Activated CD8-positive, alpha-beta T cell treated with anti-CD3 and anti-CD28 coated beads for 36 hours (primary cell): ENCODE results near the gene EFHD1. TPM values are rescaled to one million over a fixed set of nuclear protein-coding genes. Genes with fewer than 3 reads are reported as not detected.
"Not testable (repeated sequence)": the region's sequence is repeated elsewhere in the genome, so short reads cannot be mapped to it uniquely, and the experiment has no call there.

Source experiments
- ATAC-seq: fragments of 200-7000 bp; cut with Tn5 transposase; one replicate; pipeline ENCODE4 v1.10.0; 2021; ENCODE audit warnings: mild to moderate bottlenecking, moderate library complexity
- CTCF ChIA-PET: fragments of 350-600 bp; sonication (Branson Sonifier 250); formaldehyde crosslinking; loops from one replicate; lab custom pipeline; 2021; ENCODE audit warnings: antibody characterized with exemption; lab: Charles Lee
- POLR2A ChIA-PET: fragments of 350-600 bp; sonication (Branson Sonifier 250); formaldehyde crosslinking; loops from one replicate; lab custom pipeline; 2021; ENCODE audit warnings: antibody characterized with exemption; lab: Charles Lee
- DNase-seq: peaks from one replicate; pipeline ENCODE4 v3.0.0-alpha.2; 2020
- H3K27ac Mint-ChIP-seq: one replicate; pipeline ENCODE4 v1.8.0; 2021; ENCODE audit warnings: mild to moderate bottlenecking, mixed read lengths
- H3K27me3 Mint-ChIP-seq: one replicate; pipeline ENCODE4 v1.8.0; 2021; ENCODE audit warnings: mixed read lengths
- H3K36me3 Mint-ChIP-seq: one replicate; pipeline ENCODE4 v1.8.0; 2021; ENCODE audit warnings: low read depth, mixed read lengths
- H3K4me1 Mint-ChIP-seq: one replicate; pipeline ENCODE4 v1.8.0; 2021; ENCODE audit warnings: low read depth, mixed read lengths
- H3K4me3 Mint-ChIP-seq: one replicate; pipeline ENCODE4 v1.8.0; 2021; ENCODE audit warnings: mild to moderate bottlenecking, moderate library complexity, mixed read lengths
- H3K9me3 Mint-ChIP-seq: one replicate; pipeline ENCODE4 v1.8.0; 2021; ENCODE audit warnings: mixed read lengths
- CTCF ChIP-seq: fragments of 200-600 bp; IDR thresholded peaks from one replicate; pipeline ENCODE4 v1.8.0; 2022; ENCODE audit warnings: antibody characterized with exemption, mild to moderate bottlenecking
- intact Hi-C: fragments of 100-400 bp; cut with micrococcal nuclease; formaldehyde crosslinking; loops from one replicate; pipeline ENCODE4 v1.10.0; 2022
- total RNA-seq, 2 experiments: library from RNA; stranded (reverse); gene quantifications; one replicate each; pipeline ENCODE4 v1.2.3, GENCODE V29; 2021

EFHD1 gene
- total RNA-seq, 2 experiments from 2014 or later = 0.70 to 1.2 TPM

DNA sequence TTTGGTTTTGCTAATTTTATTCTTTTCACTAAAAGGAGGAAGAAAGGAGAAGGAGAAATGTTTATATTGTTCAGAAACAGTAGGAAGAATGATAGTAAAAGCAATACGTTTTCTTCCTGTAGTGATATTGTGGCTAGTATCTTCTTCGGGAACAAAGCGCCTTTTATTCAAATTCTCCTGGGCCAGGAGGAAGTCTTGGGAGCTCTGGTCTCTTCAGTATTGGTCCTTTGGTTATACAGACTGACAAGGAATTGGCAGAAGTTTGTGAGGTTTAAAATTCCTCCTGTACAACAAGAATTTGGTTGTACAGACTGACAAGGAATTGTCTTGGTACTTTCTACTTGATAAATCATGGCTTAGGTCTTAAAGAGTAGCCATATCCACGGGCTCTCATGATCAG is 73.7 kb downstream of the EFHD1 start:
- peaks cover 38% of the 10 kb centered on the region for H3K36me3 Mint-ChIP-seq
- ChIA-PET POLR2A (no interaction called here), CTCF (no interaction called here)
- intact Hi-C loops = no loop called here
- no peak for TF ChIP-seq CTCF
- ATAC-seq (no peak), DNase-seq (no peak)
- H3K4me1 Mint-ChIP-seq = peaks cover 14% of the 10 kb centered on the region
- no peak overlapping the region for H3K27ac Mint-ChIP-seq
- no peak overlapping the region for H3K4me3 Mint-ChIP-seq
- no peaks in the 10 kb centered on the region for H3K27me3 Mint-ChIP-seq
- H3K9me3 Mint-ChIP-seq = no peaks in the 10 kb centered on the region

GRCh38 chr2:232713505-232713904 is 80.1 kb downstream of the EFHD1 start:
- no peak for ATAC-seq
- Mint-ChIP-seq H3K27me3 (no peaks in the 10 kb centered on the region), H3K27ac (no peak overlapping the region), H3K36me3 (peaks cover 34% of the 10 kb centered on the region), H3K9me3 (peaks cover 4% of the 10 kb centered on the region), H3K4me1 (peaks cover 24% of the 10 kb centered on the region), H3K4me3 (no peak overlapping the region)
- intact Hi-C loops = no loop called here
- ChIA-PET CTCF (no interaction called here), POLR2A (no interaction called here)
- DNase-seq = no peak
- no peak for TF ChIP-seq CTCF

DNA sequence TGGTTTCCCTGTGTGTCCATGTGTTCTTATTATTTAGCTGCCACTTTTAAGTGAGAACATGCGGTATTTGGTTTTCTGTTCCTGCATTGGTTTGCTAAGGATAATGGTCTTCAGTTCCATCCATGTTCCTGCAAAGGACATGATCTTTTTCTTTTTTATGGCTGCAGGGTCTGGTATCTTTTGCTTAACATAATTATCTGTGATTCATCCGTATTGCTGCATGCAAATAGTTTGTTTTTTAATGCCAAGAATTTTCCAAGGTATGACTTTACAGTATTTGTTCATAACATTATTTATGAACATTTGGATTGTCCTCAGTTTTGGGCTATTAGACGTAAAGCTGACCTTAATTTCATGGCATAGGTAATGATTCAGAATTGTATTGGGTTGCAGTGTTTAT is 81.6 kb downstream of the EFHD1 start:
- H3K4me1 Mint-ChIP-seq = peaks cover 32% of the 10 kb centered on the region
- intact Hi-C loops = no loop called here
- ATAC-seq (no peak), DNase-seq (no peak)
- ChIA-PET POLR2A (interaction anchor here (0.6 kb wide), 1 partner anchor 100 kb away, joined by 3 read pairs; no protein-coding TSS in a partner anchor), CTCF (no interaction called here)
- no peak overlapping the region for H3K27ac Mint-ChIP-seq
- peaks cover 6% of the 10 kb centered on the region for H3K9me3 Mint-ChIP-seq
- peaks cover 45% of the 10 kb centered on the region for H3K36me3 Mint-ChIP-seq
- H3K4me3 Mint-ChIP-seq = no peak overlapping the region
- no peak for TF ChIP-seq CTCF
- no peaks in the 10 kb centered on the region for H3K27me3 Mint-ChIP-seq

DNA sequence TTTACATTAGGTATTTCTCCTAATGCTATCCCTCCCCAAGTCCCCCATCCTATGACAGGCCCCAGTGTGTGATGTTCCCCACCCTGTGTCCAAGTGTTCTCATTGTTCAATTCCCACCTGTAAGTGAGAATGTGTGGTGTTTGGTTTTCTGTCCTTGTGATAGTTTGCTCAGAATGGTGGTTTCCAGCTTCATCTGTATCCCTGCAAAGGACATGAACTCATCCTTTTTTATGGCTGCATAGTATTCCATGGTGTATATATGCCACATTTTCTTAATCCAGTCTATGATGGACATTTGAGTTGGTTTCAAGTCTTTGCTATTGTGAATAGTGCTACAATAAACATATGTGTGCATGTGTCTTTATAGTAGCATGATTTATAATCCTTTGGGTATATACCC is 86.7 kb downstream of the EFHD1 start:
- CTCF ChIA-PET, POLR2A ChIA-PET, H3K27ac Mint-ChIP-seq, DNase-seq, H3K4me3 Mint-ChIP-seq, H3K27me3 Mint-ChIP-seq, H3K9me3 Mint-ChIP-seq, ATAC-seq, intact Hi-C loops: not testable (repeated sequence)
- Mint-ChIP-seq H3K36me3 (peaks cover 57% of the 10 kb centered on the region), H3K4me1 (peaks cover 44% of the 10 kb centered on the region)

DNA sequence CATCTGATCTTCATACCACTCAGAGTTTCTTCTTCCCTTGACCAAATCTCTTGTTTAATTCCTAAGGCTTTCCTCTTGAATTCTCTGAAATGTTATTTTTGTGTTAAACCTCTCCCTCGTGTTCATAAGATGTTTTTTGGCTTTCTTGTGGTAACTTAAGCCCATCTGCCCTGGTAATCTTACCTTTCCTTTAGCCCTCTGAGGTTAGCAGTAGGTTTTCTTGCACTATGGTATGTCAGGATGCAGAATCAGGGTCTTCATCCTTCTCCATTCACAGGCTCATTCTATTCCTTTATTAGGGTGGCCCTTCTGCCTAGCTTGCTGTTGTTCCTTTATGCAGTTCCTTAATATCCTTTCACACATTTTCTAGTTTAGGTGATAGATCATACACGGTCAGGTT is 87.9 kb downstream of the EFHD1 start:
- TF ChIP-seq CTCF = no peak
- H3K9me3 Mint-ChIP-seq = peaks cover 7% of the 10 kb centered on the region
- no peak overlapping the region for H3K4me3 Mint-ChIP-seq
- ATAC-seq (no peak), DNase-seq (no peak)
- intact Hi-C loops = no loop called here
- H3K27me3 Mint-ChIP-seq = no peaks in the 10 kb centered on the region
- ChIA-PET POLR2A (no interaction called here), CTCF (no interaction called here)
- H3K36me3 Mint-ChIP-seq = peaks cover 59% of the 10 kb centered on the region
- peaks cover 41% of the 10 kb centered on the region for H3K4me1 Mint-ChIP-seq
- H3K27ac Mint-ChIP-seq = peak overlapping the region; percentile 31

GRCh38 chr2:232721882-232722281 is 88.5 kb downstream of the EFHD1 start:
- ATAC-seq (no peak), DNase-seq (no peak)
- intact Hi-C loops = no loop called here
- Mint-ChIP-seq H3K36me3 (peaks cover 56% of the 10 kb centered on the region), H3K27me3 (no peaks in the 10 kb centered on the region), H3K9me3 (peaks cover 7% of the 10 kb centered on the region), H3K27ac (peak overlapping the region; percentile 31), H3K4me1 (peaks cover 41% of the 10 kb centered on the region), H3K4me3 (no peak overlapping the region)
- ChIA-PET CTCF (no interaction called here), POLR2A (no interaction called here)
- no peak for TF ChIP-seq CTCF
